HG03469 (cell line): ENCODE data around the gene PRX.
"Not testable (repeated sequence)": the region's sequence is repeated elsewhere in the genome, so short reads cannot be mapped to it uniquely, and the experiment has no call there.

ENCODE experiments used
- ATAC-seq: cut with Tn5 transposase; IDR thresholded peaks from one replicate; pipeline ENCODE4 v1.9.1; 2021; ENCODE audit warnings: mild to moderate bottlenecking, moderate library complexity, moderate number of reproducible peaks; ENCODE audit not compliant: unreplicated experiment

PRX gene

GRCh38 chr19:40418040-40418439 lies 4.9 kb upstream of the PRX start:
- ATAC-seq, result no peak

GRCh38 chr19:40417643-40417981 lies 4.4 kb upstream of the PRX start:
- ATAC-seq, result no peak

GRCh38 chr19:40416918-40417642 lies 3.9 kb upstream of the PRX start:
- ATAC-seq, result no peak

- no peak for ATAC-seq
These were observed 2.6 kb upstream of the PRX start for GRCh38 chr19:40415768-40416167.

- no peak for ATAC-seq
These were observed 1.7 kb upstream of the PRX start for GRCh38 chr19:40414542-40415535.

- no peak for ATAC-seq
These were observed 312 bp downstream of the PRX start for GRCh38 chr19:40412866-40413265.

GRCh38 chr19:40411958-40412499 lies 1.1 kb downstream of the PRX start:
- ATAC-seq, result no peak

- ATAC-seq, result no peak
These were observed 1.9 kb downstream of the PRX start for GRCh38 chr19:40411125-40411842.

GRCh38 chr19:40410030-40410389 lies 3.2 kb downstream of the PRX start:
- no peak for ATAC-seq

GRCh38 chr19:40408598-40408925 lies 4.6 kb downstream of the PRX start:
- ATAC-seq, result not testable (repeated sequence)

- no peak for ATAC-seq
These were observed 5.2 kb downstream of the PRX start for GRCh38 chr19:40407714-40408597.

- ATAC-seq, result no peak
These were observed 9.8 kb downstream of the PRX start for GRCh38 chr19:40403262-40403984.

- ATAC-seq, result no peak
These were observed 12.6 kb downstream of the PRX start for GRCh38 chr19:40400559-40400958.

GRCh38 chr19:40398417-40399131 lies 14.6 kb downstream of the PRX start:
- no peak for ATAC-seq

GRCh38 chr19:40397568-40397906 lies 15.6 kb downstream of the PRX start:
- no peak for ATAC-seq

GRCh38 chr19:40396886-40397567 lies 16.2 kb downstream of the PRX start:
- ATAC-seq, result no peak

GRCh38 chr19:40395956-40396355 lies 17.2 kb downstream of the PRX start:
- ATAC-seq, result no peak

- ATAC-seq, result no peak
These were observed 18.4 kb downstream of the PRX start for GRCh38 chr19:40394816-40395210.
